Natural killer cell (primary cell): Measurements from ENCODE around the gene TREX2. TPM values are rescaled to one million over a fixed set of nuclear protein-coding genes. Genes with fewer than 3 reads are reported as not detected.

ENCODE experiments used
- ATAC-seq, 3 donors: fragments of 150-1000 bp in 2 of 3; fragments of 200-7000 bp in 1 of 3; cut with Tn5 transposase; 1 replicate in 1 of 3; 2 replicates in 2 of 3; pipeline ENCODE4 v1.10.0; 2021; ENCODE audit warnings: mild to moderate bottlenecking in 2 of 3, moderate library complexity in 2 of 3
- DNase-seq, 2 donors: peaks; one replicate each; pipeline versions ENCODE4 v3.0.0 to v3.0.0-alpha.2; 2013 to 2021; ENCODE audit warnings: mixed read lengths in 1 of 2
- H3K27ac ChIP-seq: one replicate; pipeline ENCODE4 v1.5.1; 2013; ENCODE audit warnings: mild to moderate bottlenecking, low read length
- H3K27me3 ChIP-seq: one replicate; pipeline ENCODE4 v1.6.1; 2013; ENCODE audit warnings: low read length; ENCODE audit not compliant: control insufficient read depth, insufficient read depth
- H3K36me3 ChIP-seq: one replicate; pipeline ENCODE4 v1.6.1; 2013; ENCODE audit warnings: low read length; ENCODE audit not compliant: control insufficient read depth, insufficient read depth
- H3K4me1 ChIP-seq: one replicate; pipeline ENCODE4 v1.6.1; 2013; ENCODE audit warnings: low read length; ENCODE audit not compliant: control insufficient read depth, insufficient read depth
- H3K4me3 ChIP-seq: one replicate; pipeline ENCODE4 v1.5.1; 2013; ENCODE audit warnings: low read length
- H3K9me3 ChIP-seq: one replicate; pipeline ENCODE4 v1.6.1; 2013; ENCODE audit warnings: low read length; ENCODE audit not compliant: control insufficient read depth, insufficient read depth
- H3K27ac Mint-ChIP-seq, 2 donors: one replicate each; pipeline ENCODE4 v1.8.0; 2022; ENCODE audit warnings: mild to moderate bottlenecking in 2 of 2, mixed read lengths in 2 of 2, moderate library complexity in 1 of 2
- H3K27me3 Mint-ChIP-seq, 2 donors: one replicate each; pipeline ENCODE4 v1.8.0; 2022; ENCODE audit warnings: low read depth in 2 of 2, mixed read lengths in 2 of 2
- H3K36me3 Mint-ChIP-seq: one replicate; pipeline ENCODE4 v1.8.0; 2022; ENCODE audit warnings: mixed read lengths
- H3K4me1 Mint-ChIP-seq, 2 donors: one replicate each; pipeline ENCODE4 v1.8.0; 2022; ENCODE audit warnings: mixed read lengths in 2 of 2
- H3K4me3 Mint-ChIP-seq: one replicate; pipeline ENCODE4 v1.8.0; 2022; ENCODE audit warnings: mild to moderate bottlenecking, moderate library complexity, mixed read lengths
- H3K9me3 Mint-ChIP-seq, 2 donors: one replicate each; pipeline ENCODE4 v1.8.0; 2022; ENCODE audit warnings: mixed read lengths in 2 of 2
- WGBS: methylation state at CpG from one replicate; pipeline ENCODE4 v1.1.7; 2013; ENCODE audit warnings: missing lambda C conversion rate; ENCODE audit not compliant: insufficient coverage; 5-methylcytosine and 5-hydroxymethylcytosine counted together
- intact Hi-C: fragments of 100-400 bp; cut with micrococcal nuclease; formaldehyde crosslinking; loops from one replicate; pipeline ENCODE4 v1.14.2; 2022
- total RNA-seq, 4 donors: library from RNA; stranded (reverse); fragments of 120-200 nt in 1 of 4; gene quantifications; one replicate each; pipeline versions ENCODE4 v1.2.3 to v1.2.4, GENCODE V29; 2013 to 2022
- TF ChIP-seq, protein P1 (sequence below): fragments of 200-600 bp; IDR thresholded peaks from one replicate; pipeline ENCODE4 v1.8.0; 2022; ENCODE audit warnings: antibody characterized with exemption

The TREX2 gene
- total RNA-seq, 3 donors from 2014 or later (not counting 1 experiment from before 2014, with no cell fraction given), result 1.6 to 3.4 (median 3.1) TPM

DNA sequence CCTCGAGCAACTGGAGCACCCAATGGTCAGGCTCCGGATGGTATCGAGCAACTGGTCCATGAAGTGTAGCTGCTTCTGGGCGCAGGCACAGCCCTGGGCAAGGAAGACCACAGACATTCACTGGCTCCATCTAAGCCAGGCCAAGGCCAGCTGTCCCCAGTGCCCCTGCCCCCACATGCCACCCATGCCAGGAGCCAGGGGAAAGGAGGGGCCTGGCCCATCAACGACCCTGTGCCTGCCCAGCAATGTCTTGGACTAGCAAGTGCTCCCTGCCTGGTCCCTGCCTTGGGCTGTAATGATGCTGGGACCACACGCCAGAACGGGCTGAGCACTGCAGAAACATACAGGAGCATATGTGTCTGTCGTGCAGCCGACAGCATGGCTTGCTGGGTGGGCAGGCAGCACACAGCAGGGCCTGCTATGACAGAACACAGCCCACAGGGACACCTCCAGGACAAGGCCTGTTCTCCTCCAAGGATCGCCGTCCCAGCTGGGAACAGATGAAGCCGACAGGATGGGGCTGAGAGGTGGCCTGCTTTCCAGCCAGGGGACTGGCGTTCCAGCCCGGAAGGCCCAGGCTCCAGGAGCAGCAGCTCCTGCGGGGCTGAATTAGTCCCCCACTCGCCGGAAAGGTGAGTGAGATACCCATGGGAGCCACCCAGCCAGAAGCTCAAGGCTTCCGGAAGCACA, 11.4 kb upstream of the TREX2 start:
- no peaks in the 10 kb centered on the region for H3K4me1 ChIP-seq
- intact Hi-C loops, result no loop called here
- H3K27me3 ChIP-seq, result no peaks in the 10 kb centered on the region
- no peaks in the 10 kb centered on the region for H3K36me3 Mint-ChIP-seq
- 98% methylated on average over 18 of the region's 18 CpGs for WGBS
- H3K4me3 ChIP-seq, result no peak overlapping the region
- H3K9me3 Mint-ChIP-seq, result no peaks in the 10 kb centered on the region
- ATAC-seq, result no peak
- no peaks in the 10 kb centered on the region for H3K4me1 Mint-ChIP-seq
- H3K36me3 ChIP-seq, result peaks cover 6% of the 10 kb centered on the region
- no peak overlapping the region for H3K27ac ChIP-seq
- TF ChIP-seq, protein P1, sequence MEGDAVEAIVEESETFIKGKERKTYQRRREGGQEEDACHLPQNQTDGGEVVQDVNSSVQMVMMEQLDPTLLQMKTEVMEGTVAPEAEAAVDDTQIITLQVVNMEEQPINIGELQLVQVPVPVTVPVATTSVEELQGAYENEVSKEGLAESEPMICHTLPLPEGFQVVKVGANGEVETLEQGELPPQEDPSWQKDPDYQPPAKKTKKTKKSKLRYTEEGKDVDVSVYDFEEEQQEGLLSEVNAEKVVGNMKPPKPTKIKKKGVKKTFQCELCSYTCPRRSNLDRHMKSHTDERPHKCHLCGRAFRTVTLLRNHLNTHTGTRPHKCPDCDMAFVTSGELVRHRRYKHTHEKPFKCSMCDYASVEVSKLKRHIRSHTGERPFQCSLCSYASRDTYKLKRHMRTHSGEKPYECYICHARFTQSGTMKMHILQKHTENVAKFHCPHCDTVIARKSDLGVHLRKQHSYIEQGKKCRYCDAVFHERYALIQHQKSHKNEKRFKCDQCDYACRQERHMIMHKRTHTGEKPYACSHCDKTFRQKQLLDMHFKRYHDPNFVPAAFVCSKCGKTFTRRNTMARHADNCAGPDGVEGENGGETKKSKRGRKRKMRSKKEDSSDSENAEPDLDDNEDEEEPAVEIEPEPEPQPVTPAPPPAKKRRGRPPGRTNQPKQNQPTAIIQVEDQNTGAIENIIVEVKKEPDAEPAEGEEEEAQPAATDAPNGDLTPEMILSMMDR, result no peak
- H3K9me3 ChIP-seq, result no peaks in the 10 kb centered on the region
- no peaks in the 10 kb centered on the region for H3K27me3 Mint-ChIP-seq
- DNase-seq, result no peak
- H3K27ac Mint-ChIP-seq, result no peak overlapping the region
- no peak overlapping the region for H3K4me3 Mint-ChIP-seq

DNA sequence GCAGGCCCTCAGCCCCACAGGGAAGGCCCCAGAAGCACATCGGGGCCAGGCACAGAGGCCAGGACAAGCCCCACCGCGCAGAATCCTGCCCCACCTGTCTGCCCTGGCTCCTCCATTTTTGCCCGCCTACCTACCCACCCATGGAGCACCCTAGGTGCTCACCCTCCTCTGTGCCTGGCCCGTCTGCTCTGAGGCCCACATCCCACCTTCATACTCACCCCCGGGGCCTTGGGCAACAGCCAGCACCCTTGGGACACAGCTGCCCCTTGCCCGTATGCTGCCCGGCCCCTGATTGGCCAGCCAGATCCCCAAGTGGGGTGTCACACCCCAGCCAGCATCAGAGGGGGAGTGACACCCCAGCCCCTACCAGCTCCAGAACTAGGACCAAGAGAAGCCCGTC, 10.8 kb upstream of the TREX2 start:
- Histone ChIP-seq H3K27me3 (no peaks in the 10 kb centered on the region), H3K36me3 (peaks cover 6% of the 10 kb centered on the region), H3K4me3 (no peak overlapping the region), H3K4me1 (no peaks in the 10 kb centered on the region), H3K9me3 (no peaks in the 10 kb centered on the region), H3K27ac (no peak overlapping the region)
- intact Hi-C loops, result no loop called here
- no peaks in the 10 kb centered on the region for H3K4me1 Mint-ChIP-seq
- DNase-seq (no peak), ATAC-seq (no peak)
- no peak overlapping the region for H3K4me3 Mint-ChIP-seq
- H3K36me3 Mint-ChIP-seq, result no peaks in the 10 kb centered on the region
- no peaks in the 10 kb centered on the region for H3K9me3 Mint-ChIP-seq
- no peaks in the 10 kb centered on the region for H3K27me3 Mint-ChIP-seq
- 98% methylated on average over 9 of the region's 9 CpGs for WGBS
- TF ChIP-seq, protein P1, result no peak
- no peak overlapping the region for H3K27ac Mint-ChIP-seq

DNA sequence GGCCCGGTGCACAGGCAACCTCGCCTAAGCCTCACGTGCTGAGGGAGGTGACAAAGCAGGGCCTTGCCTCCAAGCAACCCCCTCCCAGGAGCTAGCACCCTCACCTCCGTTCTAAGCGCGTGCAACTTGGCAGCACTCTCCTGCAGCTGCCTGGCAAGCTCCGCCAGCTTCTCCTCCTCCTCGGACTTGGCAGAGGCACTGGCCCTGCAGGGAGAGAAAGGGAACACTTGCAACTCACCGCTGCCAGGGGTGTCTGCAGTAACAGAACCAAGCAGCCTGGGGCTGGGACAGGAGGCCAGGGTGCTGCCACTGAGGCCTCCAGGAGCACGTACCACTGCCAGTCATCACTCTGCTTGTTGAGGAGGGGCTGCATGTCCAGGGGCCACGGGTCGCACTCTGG, 10.3 kb upstream of the TREX2 start:
- H3K4me3 Mint-ChIP-seq, result no peak overlapping the region
- peaks cover 5% of the 10 kb centered on the region for H3K36me3 ChIP-seq
- H3K9me3 Mint-ChIP-seq, result no peaks in the 10 kb centered on the region
- no peaks in the 10 kb centered on the region for H3K27me3 Mint-ChIP-seq
- no peaks in the 10 kb centered on the region for H3K4me1 ChIP-seq
- no peak overlapping the region for H3K27ac Mint-ChIP-seq
- intact Hi-C loops, result no loop called here
- TF ChIP-seq, protein P1, result no peak
- H3K36me3 Mint-ChIP-seq, result no peaks in the 10 kb centered on the region
- no peak overlapping the region for H3K4me3 ChIP-seq
- no peak for ATAC-seq
- 99% methylated on average over 10 of the region's 12 CpGs for WGBS
- no peaks in the 10 kb centered on the region for H3K27me3 ChIP-seq
- DNase-seq, result no peak
- H3K27ac ChIP-seq, result no peak overlapping the region
- H3K9me3 ChIP-seq, result no peaks in the 10 kb centered on the region
- no peaks in the 10 kb centered on the region for H3K4me1 Mint-ChIP-seq

DNA sequence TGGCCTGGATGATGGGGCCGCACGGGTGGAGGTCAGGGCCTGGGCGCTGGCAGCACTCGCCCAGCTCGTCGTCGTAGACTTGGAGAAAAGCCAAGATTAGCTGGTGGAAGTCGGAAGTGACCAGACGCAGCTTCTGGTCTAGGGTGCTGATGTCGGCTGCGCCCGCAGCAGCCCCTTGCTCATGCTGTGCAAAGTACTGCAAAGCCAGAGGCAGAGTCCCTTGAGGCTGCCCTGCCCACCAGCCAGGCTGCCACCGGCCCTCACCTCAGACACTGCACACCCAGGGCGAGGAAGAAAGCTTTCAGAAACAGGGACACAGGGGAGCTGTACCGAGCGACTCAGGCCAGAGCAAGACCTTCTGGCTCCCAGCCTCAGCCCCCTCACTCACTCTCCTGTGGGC, 9.7 kb upstream of the TREX2 start:
- no peaks in the 10 kb centered on the region for H3K27me3 Mint-ChIP-seq
- no peaks in the 10 kb centered on the region for H3K4me1 Mint-ChIP-seq
- H3K36me3 Mint-ChIP-seq, result no peaks in the 10 kb centered on the region
- H3K36me3 ChIP-seq, result peaks cover 4% of the 10 kb centered on the region
- intact Hi-C loops, result no loop called here
- no peaks in the 10 kb centered on the region for H3K27me3 ChIP-seq
- DNase-seq (no peak), ATAC-seq (no peak)
- no peak overlapping the region for H3K4me3 ChIP-seq
- H3K27ac Mint-ChIP-seq, result no peak overlapping the region
- TF ChIP-seq, protein P1, result no peak
- no peaks in the 10 kb centered on the region for H3K4me1 ChIP-seq
- H3K9me3 ChIP-seq, result no peaks in the 10 kb centered on the region
- WGBS, result 98% methylated on average over 14 of the region's 16 CpGs
- H3K9me3 Mint-ChIP-seq, result no peaks in the 10 kb centered on the region
- no peak overlapping the region for H3K27ac ChIP-seq
- no peak overlapping the region for H3K4me3 Mint-ChIP-seq
